22Rv1 (cell line): ENCODE data around the gene OR10G7.

Source experiments
- CTCF ChIP-seq: fragments of 450-650 bp; IDR thresholded peaks from 2 replicates; pipeline ENCODE4 v1.5.1; 2017; ENCODE audit warnings: mild to moderate bottlenecking
- ZFX ChIP-seq: fragments of 450-650 bp; IDR thresholded peaks from 2 replicates; pipeline ENCODE4 v1.6.1; 2017; ENCODE audit warnings: antibody characterized with exemption, borderline replicate concordance

DNA sequence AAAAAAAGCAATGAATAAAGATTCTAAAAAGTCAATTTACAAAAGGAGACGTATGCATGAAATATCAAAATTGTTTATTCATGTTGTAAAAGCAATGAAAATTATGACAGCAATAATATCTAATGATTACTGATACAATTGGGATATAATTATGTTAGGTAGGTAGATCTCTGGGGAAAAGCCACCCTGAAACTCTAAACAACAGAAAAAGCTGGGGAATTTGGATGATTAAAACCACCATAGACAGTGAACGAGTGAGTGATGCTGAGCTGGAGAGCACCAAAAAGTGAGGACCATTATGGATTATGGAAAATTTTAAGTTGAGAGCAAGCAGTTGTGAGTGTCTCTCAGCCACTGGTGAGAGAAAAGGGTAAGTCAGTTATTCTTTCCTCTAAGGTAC lies 14.6 kb downstream of the OR10G7 start, which contains the start of gene OR10G8:
- no peak for TF ChIP-seq CTCF
- no peak for TF ChIP-seq ZFX
